Neuronal stem cell (in vitro differentiated cells): ENCODE results near the gene SNRNP70.
"Not testable (repeated sequence)": the region's sequence is repeated elsewhere in the genome, so short reads cannot be mapped to it uniquely, and the experiment has no call there.

Experiments used
- DNase-seq: peaks from one replicate; pipeline ENCODE4 v3.0.0-alpha.2; 2013; ENCODE audit warnings: low spot score
- H2AFZ ChIP-seq: one replicate; pipeline ENCODE4 v1.6.1; 2013; ENCODE audit warnings: mild to moderate bottlenecking, low read length, inconsistent platforms
- H2AK5ac ChIP-seq: 2 replicates; pipeline ENCODE4 v1.6.1; 2013; ENCODE audit warnings: low read depth, mild to moderate bottlenecking, inconsistent platforms, low read length, moderate library complexity, mixed read lengths
- H2BK120ac ChIP-seq: 2 replicates; pipeline ENCODE4 v1.6.1; 2013; ENCODE audit warnings: low read depth, mild to moderate bottlenecking, inconsistent platforms, low read length, moderate library complexity, mixed read lengths
- H2BK12ac ChIP-seq: one replicate; pipeline ENCODE4 v1.6.1; 2013; ENCODE audit warnings: low read length, inconsistent platforms
- H2BK15ac ChIP-seq: 2 replicates; pipeline ENCODE4 v1.6.1; 2013; ENCODE audit warnings: mild to moderate bottlenecking, low read length, inconsistent platforms, mixed read lengths
- H2BK5ac ChIP-seq: one replicate; pipeline ENCODE4 v1.6.1; 2013; ENCODE audit warnings: inconsistent platforms, mild to moderate bottlenecking, low read length, moderate library complexity
- H3K14ac ChIP-seq: one replicate; pipeline ENCODE4 v1.6.1; 2013; ENCODE audit warnings: low read length, inconsistent platforms
- H3K18ac ChIP-seq: 2 replicates; pipeline ENCODE4 v1.6.1; 2013; ENCODE audit warnings: low read length, inconsistent platforms
- H3K23ac ChIP-seq: 2 replicates; pipeline ENCODE4 v1.6.1; 2013; ENCODE audit warnings: low read depth, mild to moderate bottlenecking, mixed read lengths, low read length, inconsistent platforms; ENCODE audit not compliant: poor library complexity
- H3K27ac ChIP-seq: replicated peaks from 3 replicates; pipeline ENCODE4 v1.5.1; 2013; ENCODE audit warnings: low read length, inconsistent platforms
- H3K27me3 ChIP-seq, 3 experiments: 2 replicates each; pipeline ENCODE4 v1.6.1; 2013; ENCODE audit warnings: low read length in 3 of 3, mild to moderate bottlenecking in 2 of 3, inconsistent platforms in 1 of 3, low read depth in 1 of 3, mixed read lengths in 1 of 3, moderate library complexity in 1 of 3; ENCODE audit not compliant: control insufficient read depth in 3 of 3, insufficient read depth in 3 of 3
- H3K36me3 ChIP-seq, 2 donors: replicated peaks in 1 of 2; 2 replicates each; pipeline ENCODE4 v1.6.1; 2013; ENCODE audit warnings: low read length in 2 of 2; ENCODE audit not compliant: control insufficient read depth in 2 of 2, insufficient read depth in 2 of 2
- H3K4ac ChIP-seq: 2 replicates; pipeline ENCODE4 v1.6.1; 2013; ENCODE audit warnings: inconsistent platforms, mild to moderate bottlenecking, low read length, moderate library complexity
- H3K4me1 ChIP-seq, 2 donors: 1 replicate in 1 of 2; 2 replicates in 1 of 2; pipeline ENCODE4 v1.6.1; 2013; ENCODE audit warnings: low read length in 2 of 2, low read depth in 1 of 2; ENCODE audit not compliant: control insufficient read depth in 2 of 2, insufficient read depth in 1 of 2
- H3K4me2 ChIP-seq: one replicate; pipeline ENCODE4 v1.6.1; 2013; ENCODE audit warnings: mild to moderate bottlenecking, low read length, inconsistent platforms; ENCODE audit not compliant: insufficient read depth, poor library complexity, severe bottlenecking
- H3K4me3 ChIP-seq, 2 donors: 2 replicates each; pipeline ENCODE4 v1.5.1; 2013; ENCODE audit warnings: low read length in 2 of 2, mild to moderate bottlenecking in 2 of 2, inconsistent platforms in 1 of 2, moderate library complexity in 1 of 2
- H3K79me1 ChIP-seq: one replicate; pipeline ENCODE4 v1.6.1; 2013; ENCODE audit warnings: low read depth, mild to moderate bottlenecking, inconsistent platforms, low read length, moderate library complexity
- H3K9ac ChIP-seq: one replicate; pipeline ENCODE4 v1.6.1; 2013; ENCODE audit warnings: mild to moderate bottlenecking, low read depth, low read length, inconsistent platforms; ENCODE audit not compliant: poor library complexity
- H3K9me3 ChIP-seq, 2 donors: replicated peaks in 1 of 2; 2 replicates each; pipeline versions ENCODE3 to v1.6.1; 2013; ENCODE audit warnings: low read length in 2 of 2, mild to moderate bottlenecking in 2 of 2, inconsistent platforms in 1 of 2, low read depth in 1 of 2, mixed read lengths in 1 of 2, moderate library complexity in 1 of 2; ENCODE audit not compliant: control insufficient read depth in 2 of 2, insufficient read depth in 1 of 2
- H4K8ac ChIP-seq: one replicate; pipeline ENCODE4 v1.6.1; 2013; ENCODE audit warnings: low read depth, mild to moderate bottlenecking, inconsistent platforms, low read length, moderate library complexity
- H4K91ac ChIP-seq: one replicate; pipeline ENCODE4 v1.6.1; 2013; ENCODE audit warnings: low read length, low read depth, mild to moderate bottlenecking, inconsistent platforms; ENCODE audit not compliant: poor library complexity
- WGBS, 2 donors: extraction: QIAGEN DNeasy Blood & Tissue Kit; methylation state at CpG; one replicate each; pipeline ENCODE4 v1.1.7; 2013; ENCODE audit warnings: missing lambda C conversion rate in 2 of 2, mixed read lengths in 1 of 2; ENCODE audit not compliant: insufficient read length in 2 of 2, insufficient replicate concordance in 1 of 2; ENCODE audit errors: extremely low coverage in 2 of 2; 5-methylcytosine and 5-hydroxymethylcytosine counted together

SNRNP70 gene

GRCh38 chr19:49038557-49039276 is 46.5 kb upstream of the SNRNP70 start:
- not testable (repeated sequence) for H2AK5ac ChIP-seq, H3K4me1 ChIP-seq, H2BK5ac ChIP-seq, H2BK120ac ChIP-seq, H3K36me3 ChIP-seq, H3K23ac ChIP-seq, DNase-seq, H3K9ac ChIP-seq, H2AFZ ChIP-seq, H4K91ac ChIP-seq, H4K8ac ChIP-seq, H3K27ac ChIP-seq, H3K18ac ChIP-seq, H3K14ac ChIP-seq, H3K79me1 ChIP-seq, H2BK12ac ChIP-seq, H3K4ac ChIP-seq, H3K27me3 ChIP-seq, H3K4me3 ChIP-seq, H3K9me3 ChIP-seq, H3K4me2 ChIP-seq, H2BK15ac ChIP-seq
- WGBS, 2 donors, result no CpG with 5 or more reads among the region's 26 CpGs

DNA sequence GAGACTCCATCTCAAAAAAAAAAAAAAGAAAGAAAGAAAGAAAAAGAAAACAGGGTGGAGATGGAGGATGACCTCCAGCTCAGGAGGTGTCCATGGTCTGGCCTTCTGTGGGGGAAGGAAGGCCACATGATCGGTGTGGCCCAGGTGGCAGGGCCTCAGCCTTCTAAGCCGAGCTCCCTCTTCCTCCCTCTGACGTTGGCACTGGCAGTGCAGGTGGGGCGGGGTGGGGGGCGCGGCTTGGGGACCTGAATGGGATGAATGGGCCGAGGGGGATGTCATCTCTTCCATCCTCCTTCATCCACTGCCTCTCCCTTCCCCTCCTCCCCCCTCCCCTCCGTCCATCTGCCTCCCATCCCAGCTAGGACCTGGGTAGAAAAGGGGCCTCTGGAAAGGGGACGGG is 45.5 kb upstream of the SNRNP70 start:
- not testable (repeated sequence) for H3K27ac ChIP-seq, DNase-seq, H2BK120ac ChIP-seq, H3K9ac ChIP-seq, H3K27me3 ChIP-seq, H3K36me3 ChIP-seq, H2AFZ ChIP-seq, H3K4me3 ChIP-seq, H3K79me1 ChIP-seq, H2BK5ac ChIP-seq, H4K8ac ChIP-seq, H2BK15ac ChIP-seq, H3K14ac ChIP-seq, H3K4me1 ChIP-seq, H3K4ac ChIP-seq, H3K9me3 ChIP-seq, H4K91ac ChIP-seq, H2BK12ac ChIP-seq, H3K18ac ChIP-seq, H2AK5ac ChIP-seq, H3K4me2 ChIP-seq, H3K23ac ChIP-seq
- WGBS, 2 donors, result no CpG with 5 or more reads among the region's 9 CpGs

GRCh38 chr19:49042177-49042576 is 43.1 kb upstream of the SNRNP70 start:
- no peak overlapping the region for H3K4me2 ChIP-seq
- no peak overlapping the region for H2BK5ac ChIP-seq
- H2BK120ac ChIP-seq, result no peak overlapping the region
- no peak overlapping the region for H3K9ac ChIP-seq
- no peak overlapping the region for H2AK5ac ChIP-seq
- H3K4ac ChIP-seq, result no peak overlapping the region
- H3K4me1 ChIP-seq, result no peaks in the 10 kb centered on the region
- H2AFZ ChIP-seq, result no peak overlapping the region
- no peak overlapping the region for H3K4me3 ChIP-seq
- no peak overlapping the region for H2BK12ac ChIP-seq
- no peaks in the 10 kb centered on the region for H3K27me3 ChIP-seq
- no peak overlapping the region for H4K91ac ChIP-seq
- no peak overlapping the region for H4K8ac ChIP-seq
- no peaks in the 10 kb centered on the region for H3K9me3 ChIP-seq
- no peak overlapping the region for H3K27ac ChIP-seq
- DNase-seq, result no peak
- no peaks in the 10 kb centered on the region for H3K79me1 ChIP-seq
- no peak overlapping the region for H3K23ac ChIP-seq
- no peak overlapping the region for H2BK15ac ChIP-seq
- no peak overlapping the region for H3K14ac ChIP-seq
- WGBS, 2 donors, result no CpG with 5 or more reads among the region's 17 CpGs
- H3K18ac ChIP-seq, result no peak overlapping the region
- H3K36me3 ChIP-seq, result no peaks in the 10 kb centered on the region

DNA sequence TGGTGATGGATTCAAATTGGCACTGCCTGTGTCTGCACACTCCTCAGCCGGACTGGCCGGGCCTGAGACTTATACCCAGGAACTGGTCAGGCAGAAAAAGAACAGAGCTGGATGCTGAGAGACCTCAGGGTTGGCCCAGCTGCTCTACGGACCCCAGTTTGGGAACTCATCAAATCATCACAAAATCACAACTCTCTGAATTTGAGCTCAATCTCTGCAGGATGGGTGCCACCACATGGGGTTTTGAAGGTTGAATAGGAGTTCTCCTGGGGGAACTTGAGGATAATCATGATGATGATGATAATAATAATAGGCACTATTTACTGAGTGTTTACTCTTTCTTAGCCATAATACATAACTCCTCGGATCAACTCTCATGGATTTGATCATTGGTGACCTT is 42.6 kb upstream of the SNRNP70 start:
- H3K9me3 ChIP-seq, H2BK12ac ChIP-seq, H3K14ac ChIP-seq, H4K8ac ChIP-seq, H3K23ac ChIP-seq, H3K4me2 ChIP-seq, H3K9ac ChIP-seq, H2BK5ac ChIP-seq, H3K27me3 ChIP-seq, H3K27ac ChIP-seq, H3K36me3 ChIP-seq, H2BK120ac ChIP-seq, H2AFZ ChIP-seq, H4K91ac ChIP-seq, DNase-seq, H3K4ac ChIP-seq, H3K4me3 ChIP-seq, H2AK5ac ChIP-seq, H3K79me1 ChIP-seq, H3K18ac ChIP-seq, H3K4me1 ChIP-seq, H2BK15ac ChIP-seq: not testable (repeated sequence)
- WGBS, 2 donors, result no CpG with 5 or more reads among the region's 4 CpGs
